Loucy (cell line): ENCODE data around the gene SP140.

ENCODE experiments used
- H2AFZ ChIP-seq: fragments of 200-600 bp; sonication (generic); 2 replicates; pipeline ENCODE4 v1.6.0; 2016; ENCODE audit warnings: antibody characterized with exemption, mild to moderate bottlenecking, low read length, moderate library complexity
- H3F3A ChIP-seq: fragments of 200-600 bp; 2 replicates; pipeline ENCODE4 v1.6.0; 2016; ENCODE audit warnings: antibody characterized with exemption, low read depth, mild to moderate bottlenecking
- H3K27me3 ChIP-seq: fragments of 200-600 bp; sonication (generic); 2 replicates; pipeline ENCODE4 v1.6.1; 2014; ENCODE audit warnings: low read length, mild to moderate bottlenecking; ENCODE audit not compliant: insufficient read depth, poor library complexity, severe bottlenecking
- H3K36me3 ChIP-seq: fragments of 200-600 bp; sonication (generic); 2 replicates; pipeline ENCODE4 v1.6.1; 2016; ENCODE audit warnings: low read length; ENCODE audit not compliant: insufficient read depth
- H3K4me1 ChIP-seq: fragments of 200-600 bp; sonication (generic); 2 replicates; pipeline ENCODE4 v1.5.1; 2014; ENCODE audit warnings: low read length, mild to moderate bottlenecking; ENCODE audit not compliant: insufficient read depth, poor library complexity, severe bottlenecking
- H3K4me2 ChIP-seq: fragments of 200-600 bp; sonication (generic); 2 replicates; pipeline ENCODE4 v1.6.0; 2014; ENCODE audit warnings: antibody characterized with exemption, low read length, low read depth, mild to moderate bottlenecking; ENCODE audit not compliant: poor library complexity, severe bottlenecking
- H3K4me3 ChIP-seq: fragments of 200-600 bp; sonication (generic); 2 replicates; pipeline ENCODE4 v1.5.1; 2014; ENCODE audit warnings: low read length, mild to moderate bottlenecking, mixed read lengths; ENCODE audit not compliant: poor library complexity, severe bottlenecking
- H3K79me2 ChIP-seq: fragments of 200-600 bp; sonication (generic); 2 replicates; pipeline ENCODE4 v1.6.1; 2014; ENCODE audit warnings: low read length; ENCODE audit not compliant: insufficient read depth
- H3K9ac ChIP-seq: fragments of 200-600 bp; sonication (generic); 2 replicates; pipeline ENCODE4 v1.6.0; 2014; ENCODE audit warnings: mild to moderate bottlenecking, low read depth, low read length, moderate library complexity; ENCODE audit not compliant: poor library complexity, severe bottlenecking
- H3K9me2 ChIP-seq: fragments of 200-600 bp; sonication (generic); replicated peaks from 2 replicates; pipeline ENCODE4 v1.6.1; 2016; ENCODE audit warnings: low read depth, low read length, mixed read lengths
- H3K9me3 ChIP-seq: fragments of 200-600 bp; sonication (generic); 2 replicates; pipeline ENCODE4 v1.6.1; 2014; ENCODE audit warnings: mild to moderate bottlenecking, antibody characterized with exemption, low read length, low read depth; ENCODE audit not compliant: insufficient read depth
- H4K20me1 ChIP-seq: fragments of 200-600 bp; sonication (generic); 2 replicates; pipeline ENCODE4 v1.6.0; 2014; ENCODE audit warnings: antibody characterized with exemption, low read length, mild to moderate bottlenecking; ENCODE audit not compliant: insufficient read depth, poor library complexity, severe bottlenecking
- EZH2phosphoT487 ChIP-seq: fragments of 200-600 bp; IDR thresholded peaks from 2 replicates; pipeline ENCODE4 v1.6.1; 2018; ENCODE audit warnings: antibody characterized with exemption, mild to moderate bottlenecking, moderate library complexity, borderline replicate concordance
- TF ChIP-seq, protein P1 (sequence below): fragments of 200-600 bp; sonication (generic); conservative IDR thresholded peaks from 2 replicates; pipeline ENCODE4 v1.5.1; 2014; ENCODE audit warnings: mild to moderate bottlenecking, antibody characterized with exemption, low read length

The SP140 gene

DNA sequence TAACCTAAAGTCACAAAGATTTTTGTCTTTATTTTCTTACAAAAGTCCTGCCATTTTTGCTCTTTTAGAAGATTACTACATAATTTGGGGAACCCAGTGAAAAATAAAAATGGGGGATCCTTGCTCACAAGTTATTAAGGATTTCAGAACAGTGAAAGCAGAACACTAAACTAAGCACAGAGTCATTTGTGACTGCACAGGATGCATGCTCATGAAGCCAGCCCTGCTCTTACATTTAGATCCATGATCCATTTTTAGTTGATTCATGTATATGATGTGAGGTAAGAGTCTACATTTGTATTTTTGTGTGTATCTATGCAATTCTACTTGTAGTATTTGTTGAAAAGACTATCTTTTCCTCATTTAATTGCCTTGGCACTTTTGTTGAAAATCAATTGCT, 123.3 kb downstream of the SP140 start:
- Histone ChIP-seq H3F3A (no peaks in the 10 kb centered on the region), H3K36me3 (peaks cover 12% of the 10 kb centered on the region; the same call in 1 of the 2 replicates), H3K4me2 (no peak overlapping the region), H3K4me1 (peaks cover 17% of the 10 kb centered on the region), H3K9me2 (no peaks in the 10 kb centered on the region), H4K20me1 (no peaks in the 10 kb centered on the region), H3K4me3 (no peak overlapping the region), H3K79me2 (peaks cover 20% of the 10 kb centered on the region), H3K9ac (no peak overlapping the region), H3K27me3 (no peaks in the 10 kb centered on the region), H2AFZ (no peak overlapping the region), H3K9me3 (peaks cover 14% of the 10 kb centered on the region)
- TF ChIP-seq, protein P1, sequence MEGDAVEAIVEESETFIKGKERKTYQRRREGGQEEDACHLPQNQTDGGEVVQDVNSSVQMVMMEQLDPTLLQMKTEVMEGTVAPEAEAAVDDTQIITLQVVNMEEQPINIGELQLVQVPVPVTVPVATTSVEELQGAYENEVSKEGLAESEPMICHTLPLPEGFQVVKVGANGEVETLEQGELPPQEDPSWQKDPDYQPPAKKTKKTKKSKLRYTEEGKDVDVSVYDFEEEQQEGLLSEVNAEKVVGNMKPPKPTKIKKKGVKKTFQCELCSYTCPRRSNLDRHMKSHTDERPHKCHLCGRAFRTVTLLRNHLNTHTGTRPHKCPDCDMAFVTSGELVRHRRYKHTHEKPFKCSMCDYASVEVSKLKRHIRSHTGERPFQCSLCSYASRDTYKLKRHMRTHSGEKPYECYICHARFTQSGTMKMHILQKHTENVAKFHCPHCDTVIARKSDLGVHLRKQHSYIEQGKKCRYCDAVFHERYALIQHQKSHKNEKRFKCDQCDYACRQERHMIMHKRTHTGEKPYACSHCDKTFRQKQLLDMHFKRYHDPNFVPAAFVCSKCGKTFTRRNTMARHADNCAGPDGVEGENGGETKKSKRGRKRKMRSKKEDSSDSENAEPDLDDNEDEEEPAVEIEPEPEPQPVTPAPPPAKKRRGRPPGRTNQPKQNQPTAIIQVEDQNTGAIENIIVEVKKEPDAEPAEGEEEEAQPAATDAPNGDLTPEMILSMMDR = no peak
- no peak for TF ChIP-seq EZH2phosphoT487

DNA sequence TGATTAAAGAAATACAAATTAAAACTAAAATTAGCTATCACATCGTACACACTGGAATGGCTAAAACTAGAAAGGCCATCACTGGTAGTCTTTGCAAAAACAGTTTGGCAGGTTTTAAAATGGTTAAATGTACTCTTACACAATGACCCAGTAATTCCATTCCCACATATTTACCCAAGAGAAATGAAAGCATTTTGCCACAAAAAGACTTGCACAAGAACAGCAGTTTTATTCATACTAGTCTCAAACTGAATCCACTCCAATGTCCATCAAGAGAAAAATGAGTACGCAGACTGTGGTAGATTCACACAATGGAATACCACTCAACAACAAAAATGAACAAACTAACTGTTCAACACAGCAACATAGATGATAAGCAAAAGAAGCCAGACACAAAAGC, 130.5 kb downstream of the SP140 start:
- Histone ChIP-seq H3K4me2 (no peak overlapping the region), H3K4me3 (no peak overlapping the region), H3K9ac (no peak overlapping the region), H3K9me2 (no peaks in the 10 kb centered on the region), H3F3A (no peaks in the 10 kb centered on the region), H3K27me3 (no peaks in the 10 kb centered on the region), H2AFZ (no peak overlapping the region), H3K79me2 (no peaks in the 10 kb centered on the region), H4K20me1 (no peaks in the 10 kb centered on the region), H3K36me3 (peaks cover 24% of the 10 kb centered on the region; the same call in 1 of the 2 replicates), H3K9me3 (no peaks in the 10 kb centered on the region), H3K4me1 (no peaks in the 10 kb centered on the region)
- TF ChIP-seq, protein P1 = no peak

DNA sequence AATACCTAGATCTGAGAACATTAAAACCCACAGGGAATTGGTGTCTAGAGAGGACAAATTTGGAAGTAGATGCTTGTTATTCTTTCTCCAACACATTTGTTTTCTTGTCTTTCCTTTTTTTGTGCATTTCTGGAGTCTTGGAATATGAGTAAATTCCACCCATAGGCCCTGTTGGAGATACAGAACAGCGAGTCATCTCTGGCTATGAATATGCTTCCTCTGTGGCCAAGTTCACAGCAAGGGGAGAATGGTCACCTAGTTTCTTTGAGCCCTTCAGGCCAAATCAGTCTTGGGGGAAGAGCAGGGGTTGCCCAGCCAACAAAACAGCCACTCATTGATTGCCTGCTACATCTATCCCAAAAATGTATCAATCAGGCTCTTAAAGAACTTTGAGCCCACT, 132.8 kb downstream of the SP140 start:
- Histone ChIP-seq H3K9me2 (no peaks in the 10 kb centered on the region), H3K9me3 (no peaks in the 10 kb centered on the region), H3K4me1 (peaks cover 9% of the 10 kb centered on the region), H4K20me1 (no peaks in the 10 kb centered on the region), H3K4me2 (no peak overlapping the region), H3K36me3 (peaks cover 41% of the 10 kb centered on the region; the same call in 1 of the 2 replicates), H3K79me2 (no peaks in the 10 kb centered on the region), H3K9ac (no peak overlapping the region), H3K27me3 (no peaks in the 10 kb centered on the region), H3F3A (no peaks in the 10 kb centered on the region), H3K4me3 (no peak overlapping the region), H2AFZ (no peak overlapping the region)
- TF ChIP-seq, protein P1 = no peak
- TF ChIP-seq EZH2phosphoT487 = no peak
